ENCODE data around the gene NCOA4.
"Not testable (repeated sequence)": the region's sequence is repeated elsewhere in the genome, so short reads cannot be mapped to it uniquely, and the experiment has no call there.

The NCOA4 gene

DNA sequence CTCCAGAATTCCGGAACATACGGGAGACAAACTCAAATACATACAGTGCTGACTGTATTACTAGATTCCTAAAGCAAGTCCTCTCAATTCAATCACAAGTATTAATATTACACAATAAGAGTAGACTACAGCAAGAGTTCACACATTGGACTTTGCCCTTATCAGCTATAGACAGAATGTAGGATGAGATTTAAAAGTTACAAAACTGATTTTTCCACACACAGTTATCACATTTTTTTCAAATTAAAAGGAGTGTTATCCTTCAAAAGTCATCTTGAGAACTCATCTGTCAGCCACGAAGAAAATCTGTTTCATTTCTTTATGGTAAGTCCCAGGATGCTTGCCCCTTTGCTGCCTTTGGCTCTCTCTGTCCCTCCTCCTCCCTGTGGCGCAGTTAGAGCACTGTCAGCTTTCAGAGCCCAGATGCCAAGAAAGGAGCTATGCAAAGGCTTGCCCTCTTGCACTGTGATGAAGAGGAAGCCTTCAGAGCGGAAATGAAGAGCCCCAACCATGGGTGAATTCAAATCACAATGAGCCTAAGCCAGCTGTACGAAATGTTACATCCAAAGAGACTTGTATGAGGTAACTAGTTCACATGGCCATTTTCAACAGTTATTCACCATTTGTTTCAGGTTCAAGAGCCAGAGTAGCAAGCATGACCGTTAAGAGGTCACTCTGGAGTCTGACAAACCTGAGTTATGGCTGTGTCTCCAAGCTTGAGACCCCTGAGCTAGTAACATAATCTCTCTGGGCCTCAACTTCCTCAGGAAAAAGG is 10.7 kb downstream of the NCOA4 start:
- DNase-seq (ENCODE audit: low read depth) = no peak

DNA sequence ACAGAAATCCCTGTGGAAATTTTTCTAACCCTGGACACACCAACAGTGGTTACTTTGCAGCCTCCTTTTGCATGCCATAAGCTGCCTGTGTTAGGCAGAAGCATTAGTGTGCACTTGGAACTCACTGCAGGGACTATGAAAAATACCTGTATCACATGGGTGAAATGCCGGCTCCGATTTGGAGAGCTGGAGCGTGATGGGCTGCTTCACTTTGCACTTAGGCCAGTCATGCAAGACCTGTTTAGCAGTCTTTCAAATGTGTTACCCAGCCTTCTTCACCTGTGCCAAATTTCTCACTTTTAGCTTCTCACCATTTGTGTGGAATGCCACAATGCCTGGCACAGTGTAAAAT is 11.3 kb downstream of the NCOA4 start:
- DNase-seq (ENCODE audit: low read depth) = no peak

DNA sequence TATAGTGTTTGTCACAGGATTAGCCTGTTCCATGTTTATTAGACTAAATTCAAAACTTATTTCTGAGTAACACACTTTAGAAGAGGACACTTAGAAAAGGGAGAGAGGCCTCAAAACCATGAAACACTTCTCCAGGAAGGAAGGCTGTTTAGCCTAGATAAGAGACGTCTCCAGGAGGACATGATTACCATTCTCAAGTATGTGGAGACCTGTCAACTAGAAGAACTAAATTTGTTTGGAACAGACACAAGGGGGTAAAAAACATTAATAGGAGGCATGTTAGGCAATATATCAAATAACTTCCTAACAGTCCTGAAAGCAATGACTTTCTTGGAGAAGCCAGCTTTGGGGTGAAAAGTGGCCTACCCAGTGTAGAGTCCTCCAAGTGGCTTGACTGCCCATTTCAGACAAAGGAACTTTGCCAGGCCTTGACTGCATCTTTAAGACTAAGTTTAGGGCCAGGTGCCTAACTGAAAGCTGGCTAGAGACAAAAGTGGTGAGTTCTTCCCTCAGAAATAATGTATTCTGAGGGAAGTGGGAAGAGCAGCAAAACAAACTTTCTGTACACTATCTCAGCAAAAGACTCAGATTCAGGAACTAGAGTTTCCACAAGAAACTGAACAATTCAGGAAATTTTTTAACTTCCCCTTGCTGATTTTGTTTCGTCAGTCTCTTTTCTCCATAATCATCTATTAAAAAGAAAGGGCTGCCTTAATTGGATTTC is 11.8 kb downstream of the NCOA4 start:
- no peak for DNase-seq (ENCODE audit: low read depth)

DNA sequence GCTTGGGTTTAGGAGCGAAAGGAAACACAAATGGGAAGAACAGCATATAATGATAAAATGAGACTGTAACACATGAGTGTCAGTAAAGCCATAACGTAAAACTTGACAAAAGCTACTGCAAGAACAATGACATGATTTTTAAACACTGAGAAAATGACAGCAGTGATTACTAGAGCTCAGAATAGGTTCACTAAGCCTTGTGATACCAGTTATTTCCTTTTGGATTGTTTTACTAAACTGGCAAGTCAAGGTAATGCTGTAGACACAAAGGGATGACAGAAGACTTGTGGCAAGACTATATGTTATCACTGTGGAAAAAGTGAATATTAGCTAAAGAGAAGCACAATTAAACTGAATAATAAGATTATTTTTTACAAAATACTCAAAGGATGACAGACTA is 12.7 kb downstream of the NCOA4 start:
- DNase-seq (ENCODE audit: low read depth) = no peak

DNA sequence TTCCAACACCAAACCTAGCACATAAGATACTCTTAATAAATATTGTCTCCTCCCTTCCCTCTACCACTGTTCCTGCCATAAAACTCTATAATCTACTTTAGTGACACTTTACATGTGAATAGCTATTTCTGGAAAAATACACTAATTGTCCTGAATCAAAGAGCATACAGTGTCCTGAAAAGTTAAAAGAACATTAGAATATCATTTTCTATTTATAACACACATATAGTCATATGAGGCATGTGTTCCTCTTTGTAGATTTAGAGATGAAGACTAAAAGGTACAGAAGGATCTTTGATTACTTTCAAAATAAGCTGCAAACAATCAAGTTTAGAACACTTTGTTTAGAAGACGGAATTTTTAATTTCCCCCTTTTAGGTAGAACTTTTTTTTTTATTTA is 13.6 kb downstream of the NCOA4 start:
- no peak for DNase-seq (ENCODE audit: low read depth)

DNA sequence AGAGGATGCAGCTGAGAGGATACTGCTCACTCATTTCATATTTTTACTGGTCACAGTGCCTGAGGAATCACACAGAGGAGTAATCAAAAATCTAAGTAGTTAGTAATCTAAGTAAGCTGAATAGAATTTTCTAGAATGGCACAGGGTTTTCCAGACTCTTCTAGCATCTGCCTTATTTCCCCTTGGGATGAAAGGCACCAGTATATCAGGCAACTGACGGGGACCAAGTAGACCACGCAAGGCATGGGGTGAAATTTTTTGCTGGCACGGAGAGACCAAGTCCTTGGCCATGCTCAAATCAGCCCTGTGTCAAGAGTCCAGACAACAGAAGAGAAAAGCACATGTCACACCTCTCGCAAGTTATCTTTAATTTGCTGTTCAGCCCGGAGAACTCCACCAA is 14.2 kb downstream of the NCOA4 start:
- DNase-seq (ENCODE audit: low read depth) = no peak

DNA sequence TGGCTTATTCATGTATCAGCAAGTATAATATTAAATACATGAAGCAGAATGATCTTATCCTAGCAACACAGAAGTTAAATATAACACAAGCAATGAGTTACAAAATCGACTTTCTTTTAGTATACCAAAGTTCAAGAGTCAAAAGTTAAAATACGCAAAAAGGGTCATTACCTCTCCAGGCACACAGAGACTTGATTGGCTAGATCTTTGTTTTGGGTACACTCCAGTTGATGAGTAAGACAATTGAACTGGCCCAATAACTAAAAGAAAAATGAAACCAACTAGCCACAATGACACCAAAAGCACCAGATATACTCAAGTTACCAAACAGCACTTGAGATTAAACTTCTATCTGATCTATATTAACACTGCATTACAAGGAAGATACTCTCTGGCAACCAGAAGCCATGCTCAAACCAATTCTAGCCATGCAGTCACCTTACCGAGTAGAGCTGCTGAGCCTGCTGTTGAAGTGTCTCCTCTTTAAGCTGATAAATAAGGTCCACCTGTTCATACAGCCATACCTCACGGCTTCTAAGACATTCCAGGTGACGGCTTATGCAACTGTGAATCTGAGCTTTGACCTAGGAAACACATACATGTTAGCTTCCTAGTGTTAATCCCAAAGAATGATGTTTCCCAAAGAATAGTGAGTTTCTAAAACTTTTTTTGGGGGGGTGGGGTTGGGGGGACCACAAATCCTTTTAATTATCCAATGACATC is 15.6 kb downstream of the NCOA4 start:
- DNase-seq (ENCODE audit: low read depth) = no peak

DNA sequence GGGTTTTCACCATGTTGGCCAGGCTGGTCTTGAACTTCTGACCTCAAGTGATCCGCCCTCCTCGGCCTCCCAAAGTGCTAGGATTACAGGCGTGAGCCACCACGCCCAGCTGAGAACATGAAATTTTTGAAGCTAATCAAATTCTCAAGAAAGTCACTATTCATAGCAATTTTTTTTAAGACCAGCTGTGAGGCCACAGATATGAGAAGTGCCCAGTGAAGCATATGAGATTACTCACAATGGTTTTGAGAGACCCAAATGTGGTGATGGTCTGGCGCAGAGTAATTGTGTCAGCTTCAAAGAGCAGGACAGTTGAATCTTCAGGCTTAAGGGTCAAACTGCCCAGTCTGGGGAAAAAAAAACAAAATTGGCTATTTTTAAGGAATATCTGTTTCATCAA is 16.2 kb downstream of the NCOA4 start:
- DNase-seq (ENCODE audit: low read depth) = no peak

DNA sequence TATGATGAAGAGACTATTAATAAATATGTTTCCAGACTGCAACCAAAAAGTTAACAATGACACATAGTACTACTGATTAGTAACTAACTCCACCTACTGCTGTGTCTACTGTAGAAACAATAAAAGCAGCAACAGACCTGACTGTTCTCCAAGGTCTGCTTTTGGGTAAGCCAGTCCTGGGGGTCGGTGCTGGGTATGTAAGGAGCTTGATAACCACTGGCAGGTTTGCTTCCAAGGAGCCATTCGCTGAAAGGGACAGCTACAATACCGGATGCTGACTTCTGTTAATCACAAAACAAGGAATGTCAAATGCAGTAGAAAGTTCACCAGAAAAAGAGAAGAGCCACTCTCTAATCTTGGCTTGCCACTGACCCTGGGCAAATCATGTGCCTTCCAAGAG is 17.7 kb downstream of the NCOA4 start:
- no peak for DNase-seq (ENCODE audit: low read depth)

DNA sequence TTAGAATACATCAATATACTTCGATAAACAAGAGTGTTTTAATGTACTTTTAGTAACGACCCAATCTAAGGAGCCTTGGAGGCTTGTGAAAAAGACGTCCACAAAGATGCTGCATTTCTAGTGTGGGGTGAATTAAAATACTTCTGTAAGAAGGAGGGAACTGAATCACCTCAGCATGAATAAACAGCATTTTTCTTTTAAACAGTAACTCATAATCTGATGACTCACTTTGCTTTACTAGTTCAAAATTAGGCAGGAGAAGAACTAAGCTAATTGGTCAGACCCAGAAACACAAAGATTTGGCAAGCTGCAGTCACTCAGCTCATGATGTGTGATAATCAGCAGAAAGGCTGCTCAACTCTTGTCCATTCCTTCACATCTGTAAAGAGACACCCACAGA is 24.2 kb downstream of the NCOA4 start:
- DNase-seq (ENCODE audit: low read depth) = no peak

DNA sequence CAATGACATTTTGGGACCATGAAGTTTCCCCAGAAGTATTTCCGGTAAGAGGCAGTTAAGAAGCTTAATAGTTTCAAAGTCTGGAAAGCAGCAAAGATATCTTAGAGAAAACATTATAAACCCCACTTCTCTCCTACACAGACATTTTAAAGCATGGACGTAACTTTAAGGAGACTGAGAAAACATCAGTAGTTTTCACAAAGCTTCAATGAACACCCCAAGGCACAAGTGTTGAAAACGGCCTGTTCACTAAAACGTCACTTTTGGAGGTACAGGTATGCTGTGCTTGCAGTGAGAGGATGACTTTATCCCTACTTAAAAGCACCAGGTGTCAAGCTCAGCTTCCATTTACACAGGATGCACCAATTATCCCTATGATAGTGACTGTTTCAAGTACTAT is 25.0 kb downstream of the NCOA4 start:
- DNase-seq (ENCODE audit: low read depth) = no peak

DNA sequence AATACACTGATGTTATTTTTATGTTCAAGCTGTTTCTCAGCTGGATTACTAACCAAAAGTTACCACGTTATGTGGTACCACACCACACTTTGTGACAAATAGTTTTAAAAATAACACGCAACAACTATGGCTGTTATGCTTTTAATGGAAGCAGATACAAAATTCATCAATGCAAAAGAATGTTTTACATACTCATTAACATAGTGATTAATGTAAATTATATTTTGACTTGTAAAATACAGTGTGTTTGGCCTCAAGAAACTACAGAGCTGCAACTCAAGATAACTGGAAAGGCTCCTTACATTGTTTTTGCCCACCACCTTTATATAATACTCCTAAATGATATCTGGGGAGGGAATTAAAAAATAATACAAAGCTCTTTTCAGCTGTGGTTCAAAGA is 25.5 kb downstream of the NCOA4 start:
- no peak for DNase-seq (ENCODE audit: low read depth)

DNA sequence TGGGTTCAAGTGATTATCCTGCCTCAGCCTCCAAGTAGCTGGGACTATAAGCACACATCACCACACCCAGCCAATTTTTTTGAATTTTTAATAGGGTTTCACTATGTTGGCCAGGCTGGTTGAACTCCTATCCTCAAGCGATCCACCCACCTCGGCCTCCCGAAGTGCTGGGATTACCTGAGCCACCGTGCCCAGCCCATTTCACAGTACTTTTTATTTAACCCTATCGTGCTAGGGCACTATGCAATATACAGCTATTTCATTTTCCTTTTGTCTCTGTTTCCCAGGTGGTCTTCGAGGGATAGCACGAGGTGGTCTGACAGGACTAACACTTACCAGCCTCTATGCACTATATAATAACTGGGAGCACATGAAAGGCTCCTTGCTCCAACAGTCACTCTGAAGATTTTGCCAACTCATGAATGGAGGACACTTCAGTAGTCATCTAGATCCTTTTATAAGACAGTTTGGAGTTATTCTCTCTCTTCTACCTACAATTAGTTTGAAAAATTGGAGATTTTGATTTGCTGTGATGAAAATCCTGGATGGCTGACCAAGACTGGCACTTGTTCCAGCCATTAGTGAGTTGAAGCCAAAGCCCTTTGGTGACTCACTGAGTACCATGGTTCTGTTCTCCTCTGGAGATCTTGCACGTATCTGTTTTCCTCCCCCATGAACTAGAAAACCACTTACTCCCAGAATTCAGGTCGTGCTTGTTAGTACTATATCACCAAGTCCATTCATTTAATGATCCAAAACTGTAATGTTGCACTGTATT is 27.3 kb downstream of the NCOA4 start:
- no peak for DNase-seq (ENCODE audit: low read depth)

DNA sequence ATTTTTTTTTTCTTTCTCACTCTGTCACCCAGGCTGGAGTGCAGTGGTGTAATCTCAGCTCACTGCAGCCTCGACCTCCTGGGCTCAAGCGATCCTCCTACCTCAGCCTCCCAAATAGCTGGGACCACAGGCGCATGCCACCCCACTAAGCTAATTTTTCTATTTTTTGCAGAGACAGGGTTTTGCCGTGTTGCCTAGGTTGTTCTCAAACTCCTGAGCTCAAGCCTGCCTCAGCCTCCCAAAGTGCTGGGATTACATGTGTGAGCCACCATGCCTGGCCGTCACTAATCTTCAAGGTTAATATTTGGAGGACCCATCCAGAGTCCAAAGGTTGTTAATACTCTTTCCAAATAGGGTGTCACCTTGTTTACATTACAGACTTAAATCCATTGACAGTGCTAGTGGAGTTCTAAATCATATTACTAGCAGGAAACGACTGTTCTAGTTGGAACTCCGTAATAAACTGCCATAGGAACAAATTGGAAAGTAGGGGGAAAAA is 28.2 kb downstream of the NCOA4 start:
- DNase-seq (ENCODE audit: low read depth) = not testable (repeated sequence)

DNA sequence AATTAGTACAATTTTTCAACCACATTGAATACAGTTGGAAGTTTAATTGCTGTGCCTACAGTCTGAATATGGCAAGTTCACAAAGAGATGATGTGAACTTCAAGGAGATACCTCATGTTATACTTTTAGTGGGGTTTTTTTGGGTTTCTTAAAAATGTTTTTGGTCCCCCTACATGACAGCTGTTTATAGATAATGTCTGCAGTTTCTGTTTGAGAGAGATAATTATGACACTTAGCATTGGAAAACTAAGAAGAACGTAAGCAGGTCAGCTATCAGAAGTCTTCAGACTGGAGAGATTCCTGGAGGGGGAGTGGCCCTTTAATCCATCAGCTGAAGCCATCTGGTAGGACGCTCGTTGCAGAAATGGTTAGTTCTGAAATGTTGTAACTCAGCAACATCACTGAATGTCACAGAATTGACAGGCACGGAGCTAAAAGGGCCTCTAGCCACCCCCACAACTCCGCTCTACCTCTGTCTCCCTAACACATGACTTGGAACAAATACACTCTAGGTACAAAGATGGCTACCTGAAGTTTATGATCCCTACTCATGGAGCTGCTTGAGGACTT is 29.2 kb downstream of the NCOA4 start:
- DNase-seq (ENCODE audit: low read depth) = no peak

DNA sequence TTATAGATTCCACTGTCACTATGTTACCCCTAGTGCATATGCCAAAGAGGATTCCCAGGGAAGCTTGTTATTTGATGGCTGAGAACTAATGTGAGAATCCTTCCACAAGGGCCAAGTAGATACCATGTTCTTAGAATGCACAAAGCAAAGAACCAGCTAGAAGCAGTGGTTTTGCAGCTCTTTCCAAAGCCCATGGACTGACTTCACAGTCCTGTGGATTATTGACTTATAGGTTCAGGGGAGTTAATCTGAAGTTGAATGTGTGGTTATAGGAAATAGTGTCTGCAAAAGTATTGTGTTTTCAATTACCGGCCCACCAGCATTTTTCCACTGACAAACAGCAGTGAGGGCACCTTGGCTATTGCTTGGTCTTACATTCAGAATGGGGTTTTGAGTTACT is 29.9 kb downstream of the NCOA4 start:
- DNase-seq (ENCODE audit: low read depth) = no peak

DNA sequence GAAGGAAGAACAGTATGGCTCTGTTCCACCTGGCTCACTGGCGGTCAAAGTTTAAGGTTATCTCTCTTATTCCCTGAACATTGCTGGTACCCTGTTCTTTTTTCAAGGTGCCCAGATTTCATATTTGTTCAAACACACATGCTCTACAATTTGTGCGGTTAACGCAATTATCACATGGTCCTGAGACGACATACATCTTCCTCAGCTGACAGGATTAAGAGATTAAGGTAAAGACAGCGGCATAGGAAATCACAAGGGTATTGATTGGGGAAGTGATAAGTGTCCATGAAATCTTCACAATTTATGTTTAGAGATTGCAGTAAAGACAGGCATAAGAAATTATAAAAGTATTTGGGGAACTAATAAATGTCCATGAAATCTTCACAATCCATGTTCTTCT is 30.5 kb downstream of the NCOA4 start:
- DNase-seq (ENCODE audit: low read depth) = not testable (repeated sequence)

DNA sequence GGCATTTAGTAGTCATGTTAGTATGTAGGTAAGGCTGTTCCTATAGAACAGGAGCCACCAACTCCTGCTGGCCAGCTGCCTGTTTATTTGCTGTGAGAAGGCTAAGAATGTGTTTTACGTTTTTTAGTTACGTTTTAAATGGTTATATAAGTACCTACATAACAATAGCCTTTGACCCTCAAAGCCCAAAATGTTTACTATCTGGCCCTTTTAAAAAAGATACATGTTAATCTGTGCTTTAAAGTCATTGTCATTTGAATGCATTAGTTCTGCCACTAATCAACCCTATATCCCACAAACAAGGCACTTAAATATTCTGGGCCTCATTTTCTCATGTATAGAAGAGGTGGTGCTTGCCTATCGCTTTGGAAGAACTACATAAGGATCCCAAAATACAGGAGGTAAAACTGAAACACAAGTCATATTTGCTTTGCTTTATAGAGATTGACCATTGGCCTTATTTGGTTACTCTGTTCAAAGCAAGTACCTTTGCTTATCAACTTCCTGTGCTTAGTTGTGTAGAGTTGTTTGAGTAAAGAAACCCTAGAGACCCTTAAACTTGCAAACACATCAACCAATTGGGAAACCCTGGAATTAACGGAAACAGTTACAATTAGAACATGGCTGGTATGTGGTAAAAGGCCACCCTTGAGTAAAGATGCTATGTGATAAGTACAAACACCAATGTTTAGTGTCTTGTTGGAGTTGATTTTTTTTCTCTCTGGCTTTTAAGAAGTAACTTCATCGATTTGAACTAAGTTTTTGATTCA is 32.2 kb downstream of the NCOA4 start:
- no peak for DNase-seq (ENCODE audit: low read depth)

DNA sequence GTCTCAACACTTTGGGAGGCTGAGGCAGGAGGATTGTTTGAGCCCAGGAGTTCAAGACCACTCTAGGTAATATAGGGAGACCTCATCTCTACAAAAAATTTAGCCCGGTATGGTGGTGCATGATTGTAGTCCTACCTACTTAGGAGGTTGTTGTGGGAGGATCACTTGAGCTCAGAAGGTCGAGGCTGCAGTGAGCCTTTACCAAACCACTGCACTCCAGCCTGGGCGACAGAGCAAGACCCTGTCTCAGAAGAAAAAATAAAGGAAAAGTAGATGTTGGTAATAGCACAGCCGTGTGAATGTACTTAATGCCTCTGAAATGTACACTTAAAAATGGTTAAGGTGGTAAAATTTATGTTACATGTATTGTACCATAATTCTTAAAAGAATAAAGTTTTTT is 32.9 kb downstream of the NCOA4 start:
- DNase-seq (ENCODE audit: low read depth) = no peak

DNA sequence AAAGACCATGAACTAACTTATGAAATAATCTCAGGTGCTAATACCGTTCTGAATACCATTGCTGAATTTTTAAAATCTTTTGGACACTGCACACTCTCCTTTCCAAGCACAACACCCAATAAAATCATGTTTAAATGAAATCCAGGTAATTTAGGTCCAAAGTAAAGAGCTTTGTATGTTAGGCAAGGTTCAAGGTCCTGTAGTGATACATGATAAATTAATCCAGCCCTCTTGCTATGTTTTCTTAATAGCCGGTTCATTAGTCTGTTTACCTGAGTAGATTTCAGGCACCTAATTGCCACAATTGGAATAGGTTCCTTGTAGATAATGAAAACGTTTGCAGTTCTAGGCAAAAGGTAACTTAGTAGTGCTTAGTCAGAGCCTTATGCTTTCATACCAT is 44.8 kb downstream of the NCOA4 start:
- not testable (repeated sequence) for DNase-seq (ENCODE audit: low read depth)

DNA sequence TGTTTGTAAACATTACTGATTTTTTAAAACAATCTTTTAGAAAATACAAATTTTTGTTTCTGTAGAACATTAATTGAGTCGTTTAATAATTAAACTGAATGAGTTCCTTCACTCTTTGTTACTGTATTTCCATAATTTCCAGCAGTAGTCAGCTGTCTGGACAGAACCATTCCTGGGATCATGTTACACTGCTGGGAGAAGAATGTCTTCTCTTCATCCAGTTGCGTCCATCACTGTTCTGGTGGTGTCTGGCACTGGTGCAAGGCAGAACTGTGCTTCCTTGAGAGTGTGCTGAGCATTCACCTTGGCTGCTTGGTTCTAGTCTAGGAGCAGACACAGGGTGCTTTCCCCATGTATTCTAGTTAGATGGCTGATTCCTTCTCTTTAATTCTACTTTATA is 46.0 kb downstream of the NCOA4 start:
- not testable (repeated sequence) for DNase-seq (ENCODE audit: low read depth)

All from stimulated activated CD8-positive, alpha-beta memory T cell treated with anti-CD3 and anti-CD28 coated beads, Interleukin-12 subunit alpha, Interleukin-12 subunit beta, amount 100 ng/mL, for 4 hours (primary cell).